Fibroblast of mammary gland (primary cell): ENCODE data around the gene EBF3.
A peak's percentile ranks its signal among the peaks of the same experiment; 100 is the strongest.

Source experiments
- DNase-seq: peaks from one replicate; pipeline ENCODE4 v3.0.0-alpha.2; 2010; ENCODE audit warnings: low read depth
- H3K4me3 ChIP-seq: 2 replicates; pipeline ENCODE4 v1.5.1; 2011; ENCODE audit warnings: low read depth, mild to moderate bottlenecking, low read length, moderate library complexity; ENCODE audit not compliant: control insufficient read depth
- TF ChIP-seq, protein P1 (sequence below): conservative IDR thresholded peaks from 2 replicates; pipeline ENCODE4 v1.5.1; 2011; ENCODE audit warnings: low read depth, low read length, inconsistent platforms; ENCODE audit not compliant: control insufficient read depth, insufficient read depth

Gene EBF3

DNA sequence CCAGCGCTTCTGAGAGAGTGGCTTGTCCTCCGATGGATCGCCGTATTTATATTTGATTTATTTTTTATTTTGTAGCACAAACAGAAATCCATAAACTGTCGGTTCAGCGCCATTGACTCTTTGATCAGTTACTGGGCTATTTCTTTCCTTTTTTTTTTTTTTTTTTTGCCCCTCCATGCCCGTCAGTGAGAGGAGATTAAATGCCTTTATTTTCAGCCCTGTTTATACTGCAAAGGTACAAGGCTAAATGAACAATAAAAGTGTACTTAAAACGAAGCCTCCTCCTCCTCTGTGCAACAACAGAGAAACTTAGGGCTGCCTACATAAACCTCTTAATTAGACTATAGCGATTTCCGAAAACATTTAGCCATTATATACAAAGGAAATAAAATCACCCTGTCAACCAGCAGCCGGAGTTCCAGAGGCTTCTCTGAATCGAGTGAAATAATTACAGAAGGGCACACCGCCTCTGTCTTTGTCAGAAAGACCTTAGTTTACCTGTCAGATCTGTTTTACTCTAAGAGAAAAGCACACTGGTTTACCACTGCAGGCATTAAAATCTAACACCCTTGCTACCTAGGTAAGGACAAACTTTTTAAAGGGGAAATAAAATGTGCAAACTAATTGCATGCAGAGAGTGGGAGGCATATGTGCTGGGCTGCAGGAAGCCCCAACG is 3.5 kb downstream of the EBF3 start:
- TF ChIP-seq, protein P1, sequence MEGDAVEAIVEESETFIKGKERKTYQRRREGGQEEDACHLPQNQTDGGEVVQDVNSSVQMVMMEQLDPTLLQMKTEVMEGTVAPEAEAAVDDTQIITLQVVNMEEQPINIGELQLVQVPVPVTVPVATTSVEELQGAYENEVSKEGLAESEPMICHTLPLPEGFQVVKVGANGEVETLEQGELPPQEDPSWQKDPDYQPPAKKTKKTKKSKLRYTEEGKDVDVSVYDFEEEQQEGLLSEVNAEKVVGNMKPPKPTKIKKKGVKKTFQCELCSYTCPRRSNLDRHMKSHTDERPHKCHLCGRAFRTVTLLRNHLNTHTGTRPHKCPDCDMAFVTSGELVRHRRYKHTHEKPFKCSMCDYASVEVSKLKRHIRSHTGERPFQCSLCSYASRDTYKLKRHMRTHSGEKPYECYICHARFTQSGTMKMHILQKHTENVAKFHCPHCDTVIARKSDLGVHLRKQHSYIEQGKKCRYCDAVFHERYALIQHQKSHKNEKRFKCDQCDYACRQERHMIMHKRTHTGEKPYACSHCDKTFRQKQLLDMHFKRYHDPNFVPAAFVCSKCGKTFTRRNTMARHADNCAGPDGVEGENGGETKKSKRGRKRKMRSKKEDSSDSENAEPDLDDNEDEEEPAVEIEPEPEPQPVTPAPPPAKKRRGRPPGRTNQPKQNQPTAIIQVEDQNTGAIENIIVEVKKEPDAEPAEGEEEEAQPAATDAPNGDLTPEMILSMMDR, result no peak
- no peak for DNase-seq
- H3K4me3 ChIP-seq, result peak overlapping the region; percentile 10

DNA sequence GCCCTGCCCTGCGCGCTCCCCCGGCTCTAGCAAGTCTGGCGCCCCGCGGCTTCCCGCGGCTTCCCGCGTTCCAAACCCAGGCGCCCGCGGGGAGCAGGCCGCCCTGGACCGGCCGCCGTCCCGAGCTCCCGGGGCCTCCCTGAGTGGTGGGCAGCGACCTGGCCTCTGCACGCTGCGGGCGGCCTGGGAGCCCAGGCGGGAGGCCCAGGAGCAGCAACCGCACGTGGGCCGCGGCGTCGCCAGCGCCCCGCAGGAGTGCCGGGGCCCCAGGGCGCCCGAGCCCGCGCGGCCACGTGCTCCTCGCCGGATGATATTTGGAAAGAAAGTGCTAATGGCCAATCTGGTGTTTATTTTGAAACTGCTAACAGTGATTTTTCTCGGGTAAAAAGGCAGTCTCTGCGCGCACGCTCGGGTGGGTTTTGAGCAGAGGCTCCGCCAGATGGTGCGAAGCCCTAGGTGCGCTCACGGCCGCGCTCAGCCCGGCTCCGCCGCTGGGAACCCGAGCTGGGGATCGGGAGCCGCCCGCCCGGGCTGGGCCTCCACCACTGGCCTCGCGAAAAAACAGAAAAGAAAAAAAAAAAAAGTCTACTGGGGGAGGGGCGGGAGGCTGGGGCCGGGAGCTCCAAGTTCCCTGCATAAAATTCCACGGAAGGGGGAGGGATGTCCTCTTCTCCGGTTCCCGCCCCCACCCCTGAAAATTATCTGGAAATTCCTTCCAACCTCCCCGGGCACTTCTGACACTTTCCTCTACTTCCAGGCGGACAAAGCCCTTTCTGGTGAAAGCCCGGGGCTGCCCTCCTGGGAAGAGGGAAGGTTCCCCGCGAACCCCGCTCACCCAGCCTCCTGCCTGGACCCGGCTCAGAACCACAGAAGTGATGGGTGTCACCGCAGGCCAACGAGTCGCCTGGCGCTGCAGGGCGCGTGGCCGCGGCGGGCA is 4.3 kb downstream of the EBF3 start:
- no peak for DNase-seq
- H3K4me3 ChIP-seq, result peak overlapping the region; percentile 10
- TF ChIP-seq, protein P1, result no peak

DNA sequence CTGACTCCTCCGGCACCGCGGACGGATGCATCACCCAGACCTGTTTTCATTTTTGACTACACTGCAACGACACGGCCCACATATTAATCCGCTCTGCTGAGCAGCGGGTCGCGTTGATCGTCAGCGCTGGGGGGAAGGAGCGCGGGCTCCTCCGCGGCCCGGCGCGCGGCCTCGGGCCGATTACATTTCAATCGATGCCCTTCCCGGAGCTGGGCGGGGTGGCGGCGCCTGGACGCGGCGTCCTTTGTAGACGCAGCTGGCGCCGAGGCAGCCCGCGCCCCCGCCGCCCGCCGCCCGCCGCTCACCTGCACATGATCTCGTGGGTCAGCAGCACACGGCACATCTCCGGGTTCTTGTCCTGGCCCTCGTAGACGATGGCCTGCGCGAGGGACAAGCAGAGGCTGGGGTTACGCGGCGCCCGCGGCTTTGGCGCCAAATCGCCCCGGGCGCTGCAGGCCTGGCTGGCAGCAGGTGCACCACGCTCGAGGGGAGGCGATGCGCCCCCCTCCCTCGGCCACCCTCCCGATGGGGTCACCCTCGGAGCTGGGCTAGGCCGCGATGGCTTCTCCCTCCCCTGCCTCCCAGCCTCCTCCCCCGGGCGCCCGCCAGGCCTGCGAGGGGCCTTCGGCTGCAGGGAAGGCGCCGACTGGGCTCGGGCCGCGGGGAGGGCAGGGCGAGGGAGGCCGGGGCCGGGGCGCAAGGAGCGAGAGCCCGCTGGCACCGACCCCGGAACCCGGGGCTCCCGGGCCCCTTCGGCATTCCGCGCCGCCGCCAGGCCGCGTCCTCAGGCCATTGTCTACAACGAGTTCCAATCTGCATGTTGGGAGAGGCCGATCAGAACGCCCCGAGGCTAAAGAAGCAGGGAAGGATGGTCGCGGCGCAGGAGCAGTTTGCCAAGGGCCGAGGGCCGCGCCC is 5.2 kb downstream of the EBF3 start:
- TF ChIP-seq, protein P1, result no peak
- H3K4me3 ChIP-seq, result no peak overlapping the region
- no peak for DNase-seq

DNA sequence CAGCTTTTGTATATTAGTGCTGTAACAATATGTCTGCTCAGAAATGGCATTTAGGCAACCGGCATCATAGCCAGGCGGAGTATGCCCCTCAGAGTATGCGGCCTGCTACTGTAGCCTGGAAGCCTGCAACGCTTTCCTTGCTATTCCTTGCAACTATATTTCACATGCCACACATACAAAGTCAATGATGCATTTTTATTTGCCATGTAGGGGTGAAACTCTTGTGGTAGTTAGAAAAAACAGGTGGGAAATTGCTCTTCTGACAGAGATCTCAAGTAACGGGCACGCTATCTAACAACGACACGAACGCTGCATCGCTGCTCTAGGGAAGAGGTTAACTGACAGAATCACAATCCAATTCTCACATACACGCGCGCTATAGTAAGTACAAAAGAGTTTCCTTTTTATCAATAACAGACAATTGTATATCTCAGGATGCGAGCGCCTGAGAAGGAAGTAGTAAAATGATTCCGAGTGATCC is 5.9 kb downstream of the EBF3 start:
- no peak overlapping the region for H3K4me3 ChIP-seq
- TF ChIP-seq, protein P1, result no peak
- no peak for DNase-seq

DNA sequence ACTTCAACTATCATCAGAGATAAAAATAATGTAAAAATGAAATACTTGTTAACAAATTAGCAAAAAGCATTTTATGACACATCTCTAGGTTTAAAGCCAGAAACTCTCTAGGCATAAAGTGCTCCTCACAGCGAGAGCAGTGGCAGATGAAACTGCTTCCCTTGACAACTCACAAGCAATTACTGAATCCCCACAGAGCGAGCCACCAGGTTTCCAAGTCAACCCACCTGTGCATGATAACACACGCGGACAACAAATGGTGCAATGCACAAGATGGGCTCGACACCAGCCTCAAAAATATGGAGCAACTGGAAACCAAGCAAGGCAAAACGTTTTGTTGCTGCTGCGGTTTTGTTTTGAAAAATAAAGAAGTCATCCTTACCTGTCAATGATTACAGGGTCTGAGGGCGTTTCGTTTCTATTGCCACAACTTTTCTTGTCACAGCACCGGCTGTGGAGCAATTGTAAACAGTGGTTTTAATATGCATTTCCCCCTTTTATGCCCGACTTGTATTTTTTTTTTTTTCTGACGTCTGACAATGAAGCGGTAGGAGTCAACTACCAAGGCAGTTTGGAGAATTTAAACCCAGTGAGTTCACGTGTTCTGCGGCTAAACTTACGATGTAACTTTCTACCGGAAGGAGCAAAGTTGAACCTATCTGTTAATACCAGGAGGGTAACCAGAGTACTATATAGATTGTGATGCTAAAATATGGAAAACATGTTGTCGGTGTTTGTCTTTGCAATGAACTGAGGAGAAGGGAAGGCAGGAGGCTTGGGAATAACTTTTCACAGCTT is 7.0 kb downstream of the EBF3 start:
- H3K4me3 ChIP-seq, result no peak overlapping the region
- TF ChIP-seq, protein P1, result no peak
- DNase-seq, result no peak
